ENCODE data around the gene BAG5.

BAG5 gene

GRCh38 chr14:103537175-103537990 lies 25.1 kb downstream of the BAG5 start:
- TF ChIP-seq CTCF (IDR thresholded peaks at IDR 0.05; ENCODE audit: borderline replicate concordance, insufficient read depth, low read depth, low read length), result no peak
- no peak overlapping the region for H3K4me3 ChIP-seq (ENCODE audit: low read depth, low read length)

DNA sequence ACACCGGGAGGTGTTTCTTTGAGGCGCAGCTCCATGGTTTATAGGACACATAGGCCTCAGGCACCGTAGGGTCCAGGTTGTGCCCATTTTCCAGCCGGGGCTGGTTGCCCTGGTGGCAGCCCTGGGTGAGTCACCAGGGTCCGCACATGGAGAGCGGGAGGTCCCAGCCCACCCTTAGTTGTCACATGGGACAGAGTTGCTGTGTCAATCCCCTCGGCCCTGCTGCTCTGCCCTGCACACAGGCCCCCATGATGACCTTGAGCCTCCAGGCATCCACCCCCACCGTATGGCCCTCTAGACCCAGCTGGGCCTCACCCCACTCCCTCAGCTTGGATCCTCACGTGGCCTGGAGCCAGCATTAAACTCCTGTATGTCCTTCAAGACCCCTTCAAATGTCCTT lies 25.8 kb downstream of the BAG5 start:
- no peak for TF ChIP-seq CTCF (IDR thresholded peaks at IDR 0.05; ENCODE audit: borderline replicate concordance, insufficient read depth, low read depth, low read length)
- H3K4me3 ChIP-seq (ENCODE audit: low read depth, low read length), result no peak overlapping the region

GRCh38 chr14:103535891-103536565 lies 26.4 kb downstream of the BAG5 start:
- no peak overlapping the region for H3K4me3 ChIP-seq (ENCODE audit: low read depth, low read length)
- TF ChIP-seq CTCF (IDR thresholded peaks at IDR 0.05; ENCODE audit: borderline replicate concordance, insufficient read depth, low read depth, low read length), result no peak

- TF ChIP-seq CTCF (IDR thresholded peaks at IDR 0.05; ENCODE audit: borderline replicate concordance, insufficient read depth, low read depth, low read length), result no peak
- H3K4me3 ChIP-seq (ENCODE audit: low read depth, low read length), result no peak overlapping the region
These were observed 27.2 kb downstream of the BAG5 start for GRCh38 chr14:103535081-103535890.

GRCh38 chr14:103534576-103535061 lies 27.8 kb downstream of the BAG5 start:
- TF ChIP-seq CTCF (IDR thresholded peaks at IDR 0.05; ENCODE audit: borderline replicate concordance, insufficient read depth, low read depth, low read length), result no peak

DNA sequence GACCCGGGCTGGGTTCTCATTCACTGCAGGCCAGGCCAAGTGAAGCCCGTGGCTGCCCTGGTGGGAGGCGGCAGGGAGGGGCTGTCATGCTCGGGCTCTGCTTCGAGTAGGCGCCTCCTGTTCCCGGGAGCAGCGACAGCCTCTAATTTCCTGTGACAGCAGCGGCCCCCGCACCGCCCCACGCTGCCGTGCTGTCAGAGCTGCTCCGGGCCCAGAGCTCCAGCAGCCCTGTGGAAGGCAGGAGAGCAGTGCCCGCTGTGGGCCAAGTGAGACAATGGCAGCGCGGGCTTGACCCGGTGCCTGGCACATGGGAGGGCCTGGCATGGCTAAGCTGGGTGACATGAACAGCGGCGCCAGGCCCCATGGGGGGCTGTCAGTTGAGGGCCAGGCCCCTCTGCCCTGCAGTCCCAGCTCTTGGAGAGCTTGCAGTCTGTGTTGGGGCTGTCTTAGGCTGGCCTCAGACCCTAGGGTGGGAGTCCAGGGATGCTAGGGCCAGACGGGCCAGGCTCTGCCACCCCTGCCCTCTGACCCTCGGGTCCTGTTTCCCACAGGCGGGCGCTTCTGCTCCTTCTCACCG lies 28.4 kb downstream of the BAG5 start:
- no peak overlapping the region for H3K4me3 ChIP-seq (ENCODE audit: low read depth, low read length)
- TF ChIP-seq CTCF (IDR thresholded peaks at IDR 0.05; ENCODE audit: borderline replicate concordance, insufficient read depth, low read depth, low read length), result no peak

More at GRCh38 chr14:103534576-103535061, 27.8 kb downstream of the BAG5 start:
- no peak overlapping the region for H3K4me3 ChIP-seq (ENCODE audit: low read depth, low read length)
